NCI-H1417 treated with DMSO at 0.1 percent for 48 hours (cell line): ENCODE measurements around the gene LTA.
A peak's percentile ranks its signal among the peaks of the same experiment; 100 is the strongest.
"Not testable (repeated sequence)": the region's sequence is repeated elsewhere in the genome, so short reads cannot be mapped to it uniquely, and the experiment has no call there.

ENCODE experiments used
- DNase-seq: peaks from one replicate; lab custom pipeline; 2025; lab: John Stamatoyannopoulos, UW

Gene LTA

GRCh38 chr6:31586599-31587281 is 14.7 kb downstream of the LTA start:
- no peak for DNase-seq

- no peak for DNase-seq
Observed at GRCh38 chr6:31587791-31588777, 16.0 kb downstream of the LTA start.

- DNase-seq, result no peak
Observed at GRCh38 chr6:31588871-31589650, 17.0 kb downstream of the LTA start.

DNA sequence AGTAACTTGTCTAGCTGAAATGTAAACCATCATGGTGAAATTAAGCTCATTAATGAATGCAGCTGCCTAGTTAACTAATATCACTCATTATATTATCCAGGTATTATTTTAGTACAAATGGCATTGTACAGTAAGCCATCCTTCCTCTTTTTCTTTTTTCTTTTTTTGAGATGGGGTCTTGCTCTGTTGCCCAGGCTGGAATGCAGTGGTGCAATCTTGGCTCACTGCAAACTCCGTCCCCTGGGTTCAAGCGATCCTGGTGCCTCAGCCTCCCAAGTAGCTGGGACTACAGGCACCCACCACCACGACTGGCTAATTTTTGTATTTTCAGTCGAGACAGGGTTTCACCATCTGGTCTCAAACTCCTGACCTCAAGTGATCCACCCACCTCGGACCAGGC is 18.6 kb downstream of the LTA start:
- DNase-seq, result not testable (repeated sequence)

DNA sequence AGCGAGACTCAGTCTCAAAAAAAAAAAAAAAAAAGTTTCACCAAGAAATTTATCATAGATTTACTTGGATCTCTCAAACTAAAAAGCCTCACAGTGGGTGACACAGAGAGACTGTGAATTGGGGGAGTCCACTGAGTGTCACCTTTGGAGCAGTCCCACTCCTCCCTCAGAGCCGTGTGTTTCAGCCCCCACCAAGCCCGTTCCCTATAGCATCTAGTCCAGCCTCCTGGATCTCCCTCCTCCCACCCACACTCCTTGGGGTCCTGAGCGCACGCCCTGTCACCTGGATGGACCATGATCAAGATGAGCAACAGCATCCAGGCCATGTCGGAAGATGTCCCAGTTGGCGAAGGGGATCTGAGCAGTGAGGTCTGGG is 20.3 kb downstream of the LTA start:
- no peak for DNase-seq

DNA sequence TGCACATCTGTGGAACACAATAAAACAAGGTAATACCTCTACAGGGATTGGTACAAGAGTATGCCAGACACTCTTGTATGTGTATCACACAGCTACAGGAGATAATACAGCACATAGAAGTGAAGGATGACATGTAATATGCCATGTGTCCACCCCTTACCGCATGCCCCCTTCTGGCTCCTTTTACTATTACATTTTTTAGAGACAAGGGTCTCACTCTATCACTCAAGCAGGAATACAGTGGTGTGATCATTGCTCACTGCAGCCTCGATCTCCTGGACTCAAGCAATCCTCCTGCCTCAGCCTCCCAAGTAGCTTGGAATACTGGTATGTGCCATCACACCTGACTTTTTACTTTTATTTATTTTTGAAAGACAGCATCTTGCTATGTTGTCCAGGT is 24.9 kb downstream of the LTA start:
- no peak for DNase-seq

GRCh38 chr6:31607317-31607716 is 35.2 kb downstream of the LTA start:
- DNase-seq, result no peak

DNA sequence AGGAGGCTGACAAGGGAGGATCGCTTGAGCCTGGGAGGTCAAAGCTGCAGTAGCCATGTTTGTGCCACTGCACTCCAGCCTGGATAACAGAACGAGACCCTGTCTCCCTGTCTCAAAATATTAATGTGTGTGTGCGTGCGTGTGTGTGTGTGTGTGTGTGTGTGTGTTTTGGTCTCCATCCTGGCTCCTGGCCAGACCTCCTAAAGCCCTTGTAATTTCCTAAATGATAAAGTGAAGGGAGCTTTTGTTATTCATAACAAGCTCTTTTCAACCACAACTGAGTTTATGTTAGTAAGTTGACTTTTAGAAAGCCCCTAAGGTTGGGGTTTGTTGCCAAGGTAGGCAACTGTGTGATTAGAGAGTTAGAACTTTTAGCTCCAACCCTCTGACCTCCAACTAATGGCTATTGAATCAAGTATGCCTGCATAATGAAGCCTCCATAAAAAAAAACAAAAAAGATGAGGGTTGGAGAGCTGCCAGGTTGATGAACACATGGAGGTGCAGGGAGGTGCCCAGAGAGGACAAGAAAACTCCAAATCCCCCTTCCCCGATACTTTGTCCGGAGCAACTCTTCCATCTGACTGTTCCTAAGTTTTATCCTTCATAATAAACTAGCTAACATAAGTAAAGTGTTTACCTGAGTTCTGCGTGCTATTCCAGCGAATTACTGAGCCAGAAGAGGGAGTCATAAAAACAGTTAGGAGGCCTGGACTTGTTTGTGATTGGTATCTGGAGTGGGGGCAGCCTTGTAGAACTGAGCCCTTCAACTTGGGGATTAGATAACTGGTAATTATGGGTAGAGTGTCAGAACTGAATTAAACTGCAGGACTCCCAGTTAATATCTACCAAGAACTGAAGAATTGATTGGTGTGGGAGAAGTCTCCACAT is 37.7 kb downstream of the LTA start:
- no peak for DNase-seq

- DNase-seq, result no peak
Observed at GRCh38 chr6:31610968-31611367, 38.9 kb downstream of the LTA start.

GRCh38 chr6:31614075-31614619 is 42.1 kb downstream of the LTA start:
- DNase-seq, result no peak

DNA sequence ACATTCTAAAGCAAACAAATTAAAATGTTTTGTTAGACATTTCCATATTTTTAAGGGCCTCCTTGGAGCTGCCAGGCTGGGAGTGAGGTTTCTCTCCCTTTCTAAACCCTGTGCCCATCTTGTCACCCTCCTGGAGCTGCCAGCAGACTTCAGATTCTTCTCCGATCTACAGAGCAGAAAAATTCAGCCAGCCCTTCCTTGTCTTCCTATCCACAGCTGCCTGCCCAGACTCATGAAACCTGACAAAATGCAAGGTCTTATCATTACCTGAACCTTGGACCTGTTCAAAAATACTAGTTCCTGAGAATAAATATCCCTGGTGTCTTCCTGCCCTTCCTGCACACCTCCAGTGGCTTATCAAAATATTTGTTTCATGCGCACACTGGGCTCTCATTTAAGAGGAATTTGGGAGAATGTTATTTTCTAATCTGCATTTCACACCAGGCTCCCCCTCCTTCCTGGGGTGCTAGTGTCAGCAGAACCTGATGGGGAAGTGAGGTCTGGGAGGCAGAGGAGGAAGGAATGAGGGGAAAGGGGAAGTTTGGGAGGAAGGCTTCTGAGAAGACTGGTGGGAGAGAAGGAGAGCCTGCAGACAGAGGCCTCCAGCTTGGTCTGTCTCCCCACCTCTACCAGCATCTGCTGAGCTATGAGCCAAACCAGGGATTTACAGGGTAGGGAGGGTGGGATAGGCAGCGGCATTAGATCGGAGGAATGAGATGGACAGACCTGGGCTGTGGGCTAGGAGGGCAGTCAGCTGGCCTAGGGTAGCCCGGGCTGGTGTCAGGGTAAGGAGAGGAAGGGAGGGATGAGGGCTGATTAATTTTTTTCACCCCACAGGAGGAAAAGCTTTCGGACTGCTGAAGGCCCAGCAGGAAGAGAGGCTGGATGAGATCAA is 42.8 kb downstream of the LTA start, which contains the start of gene AIF1:
Gene AIF1 (plus strand): TSS at position 551 of the 895 bp plus-strand sequence. CDS start 96 bp downstream, at position 647.
- no peak for DNase-seq

DNA sequence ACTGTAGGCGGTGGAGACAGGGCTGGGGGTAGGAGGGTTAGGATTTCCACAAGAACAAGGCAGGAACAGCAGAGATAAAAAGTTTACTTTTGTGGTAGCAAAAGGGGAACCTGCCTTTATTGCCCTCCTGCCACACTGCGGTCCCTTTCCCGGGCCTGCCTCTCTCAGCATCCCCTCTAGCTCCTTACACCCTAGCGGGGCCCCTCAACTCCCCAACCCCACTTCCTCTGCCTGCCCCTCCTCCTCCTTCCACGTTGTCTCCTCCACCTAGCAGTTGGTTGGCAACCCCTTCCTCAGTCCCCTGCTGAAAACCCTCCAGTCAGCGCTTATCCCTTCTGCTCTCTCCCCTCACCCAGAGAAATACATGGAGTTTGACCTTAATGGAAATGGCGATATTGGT is 43.7 kb downstream of the LTA start:
- no peak for DNase-seq

- DNase-seq, result no peak
Observed at GRCh38 chr6:31617010-31617409, 44.9 kb downstream of the LTA start.

GRCh38 chr6:31619805-31620585 is 47.9 kb downstream of the LTA start:
- DNase-seq, result peak; percentile 95

DNA sequence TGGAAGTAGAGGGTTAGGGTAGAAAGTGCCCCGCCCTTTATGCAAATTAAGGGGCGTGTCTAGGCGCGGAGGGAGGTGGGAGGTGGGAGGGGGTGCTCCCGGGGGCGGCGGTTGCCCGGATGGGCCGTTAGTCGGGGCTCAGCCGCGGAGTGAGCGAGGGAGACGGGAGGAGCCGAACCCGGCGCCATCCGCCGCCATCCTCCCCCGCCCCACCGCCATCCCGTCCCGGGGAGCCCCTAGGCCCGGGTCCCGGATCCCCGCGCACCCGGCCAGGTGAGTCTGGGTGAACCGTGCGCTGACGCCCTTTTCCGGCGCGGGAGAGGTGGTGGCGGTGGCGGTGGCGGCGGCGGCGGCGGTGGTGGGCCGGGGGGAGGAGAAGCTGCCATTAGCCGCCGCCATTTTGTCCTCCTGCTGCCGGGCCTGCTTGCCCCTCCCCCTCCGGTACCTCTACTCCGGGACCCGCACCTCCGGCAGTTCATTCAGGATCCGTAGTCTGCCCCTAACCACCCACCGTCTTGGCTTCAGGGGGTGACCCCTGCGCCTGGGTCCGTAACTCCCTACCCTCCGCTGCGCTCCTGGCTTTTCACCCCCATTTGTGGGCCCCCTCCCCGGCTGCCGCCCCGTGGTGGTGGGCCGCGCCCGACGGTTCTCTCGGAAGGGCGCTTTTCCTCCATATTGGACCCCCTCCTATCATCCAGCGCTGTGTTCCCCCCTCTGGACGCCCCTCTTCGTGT is 48.7 kb downstream of the LTA start, which contains the start of gene PRRC2A:
Gene PRRC2A (plus strand): TSS at position 130 of the 734 bp plus-strand sequence. CDS start 2,075 bp downstream, outside the sequence.
- DNase-seq, result no peak

- DNase-seq, result no peak
Observed at GRCh38 chr6:31621320-31621939, 49.3 kb downstream of the LTA start.

- DNase-seq, result no peak
Observed at GRCh38 chr6:31621991-31622390, 49.9 kb downstream of the LTA start.

DNA sequence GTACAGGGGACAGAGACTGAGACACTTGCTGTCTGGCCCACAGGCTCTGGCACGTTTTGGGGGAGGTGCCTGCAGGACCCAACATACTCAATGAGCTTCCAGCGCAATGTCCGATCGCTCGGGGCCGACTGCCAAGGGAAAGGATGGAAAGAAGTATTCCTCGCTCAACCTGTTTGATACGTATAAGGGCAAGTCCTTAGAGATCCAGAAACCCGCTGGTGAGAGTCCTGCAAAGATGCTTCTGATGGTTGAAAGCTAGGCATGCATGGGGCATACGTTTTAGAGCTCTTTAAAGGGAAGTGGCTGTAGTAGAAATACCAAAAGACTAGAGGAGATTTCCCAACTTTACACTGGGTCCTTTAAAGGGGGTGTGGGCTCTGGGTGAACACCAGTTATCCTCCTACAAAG is 50.6 kb downstream of the LTA start:
- DNase-seq, result no peak
